Keratinocyte (primary cell): ENCODE results near the gene SLIT3. TPM values are rescaled to one million over a fixed set of nuclear protein-coding genes. Genes with fewer than 3 reads are reported as not detected.

Experiments
- DNase-seq: peaks from one replicate; pipeline ENCODE4 v3.0.0-alpha.2; 2011; ENCODE audit warnings: low read depth, missing footprints, low spot score
- FAIRE-seq: peaks from 2 replicates; lab custom pipeline; 2011; peaks lifted over from hg19 to GRCh38; lab: Jason Lieb, UNC
- H2AFZ ChIP-seq: 2 replicates; pipeline ENCODE4 v1.6.0; 2012; ENCODE audit warnings: low read length, control low read depth, inconsistent platforms; ENCODE audit not compliant: control insufficient read depth
- H3K27ac ChIP-seq: 2 replicates; pipeline ENCODE4 v1.5.1; 2011; ENCODE audit warnings: low read length; ENCODE audit not compliant: control insufficient read depth, insufficient read depth
- H3K27me3 ChIP-seq: 3 replicates; pipeline ENCODE4 v1.6.0; 2011; ENCODE audit warnings: low read length; ENCODE audit not compliant: control insufficient read depth, insufficient read depth; ENCODE audit errors: extremely low read depth
- H3K36me3 ChIP-seq, 2 experiments: 2 replicates in 1 of 2; 3 replicates in 1 of 2; pipeline ENCODE4 v1.5.1; 2011; ENCODE audit warnings: low read length in 2 of 2, mild to moderate bottlenecking in 1 of 2; ENCODE audit not compliant: control insufficient read depth in 2 of 2, insufficient read depth in 2 of 2; ENCODE audit errors: extremely low read depth in 1 of 2
- H3K4me1 ChIP-seq: 3 replicates; pipeline ENCODE4 v1.5.1; 2011; ENCODE audit warnings: low read length; ENCODE audit not compliant: control insufficient read depth, insufficient read depth; ENCODE audit errors: extremely low read depth
- H3K4me2 ChIP-seq: 3 replicates; pipeline ENCODE4 v1.6.0; 2011; ENCODE audit warnings: low read depth, low read length; ENCODE audit not compliant: control insufficient read depth, insufficient read depth; ENCODE audit errors: extremely low read depth
- H3K4me3 ChIP-seq, 3 experiments: fragments of 200-600 bp in 1 of 3; sonication (generic) in 1 of 3; 2 replicates in 2 of 3; 3 replicates in 1 of 3; pipeline ENCODE4 v1.5.1; 2011 to 2016; ENCODE audit warnings: low read length in 3 of 3, mild to moderate bottlenecking in 3 of 3, control low read depth in 2 of 3, inconsistent platforms in 1 of 3, low read depth in 1 of 3, mixed read lengths in 1 of 3, mixed run types in 1 of 3, moderate library complexity in 1 of 3; ENCODE audit not compliant: control insufficient read depth in 2 of 3, insufficient read depth in 2 of 3; ENCODE audit errors: extremely low read depth in 1 of 3
- H3K79me2 ChIP-seq: 2 replicates; pipeline ENCODE4 v1.6.0; 2012; ENCODE audit warnings: low read length; ENCODE audit not compliant: control insufficient read depth, insufficient read depth
- H3K9ac ChIP-seq: 3 replicates; pipeline ENCODE4 v1.6.0; 2011; ENCODE audit warnings: low read length; ENCODE audit not compliant: control insufficient read depth, insufficient read depth; ENCODE audit errors: extremely low read depth
- H3K9me1 ChIP-seq: 3 replicates; pipeline ENCODE4 v1.6.0; 2011; ENCODE audit warnings: low read length; ENCODE audit not compliant: control insufficient read depth, insufficient read depth; ENCODE audit errors: extremely low read depth
- H3K9me3 ChIP-seq: 2 replicates; pipeline ENCODE4 v1.5.1; 2012; ENCODE audit warnings: low read depth, low read length; ENCODE audit not compliant: control insufficient read depth
- H4K20me1 ChIP-seq: 3 replicates; pipeline ENCODE4 v1.6.0; 2011; ENCODE audit warnings: low read length; ENCODE audit not compliant: control insufficient read depth, insufficient read depth; ENCODE audit errors: extremely low read depth
- CTCF ChIP-seq, 3 experiments: IDR thresholded peaks in 1 of 3; conservative IDR thresholded peaks in 1 of 3; optimal IDR thresholded peaks in 1 of 3; 2 replicates in 2 of 3; 3 replicates in 1 of 3; pipeline versions ENCODE3 to v1.5.1; 2011; ENCODE audit warnings: low read length in 3 of 3, mild to moderate bottlenecking in 3 of 3, moderate library complexity in 2 of 3, control low read depth in 1 of 3, inconsistent platforms in 1 of 3; ENCODE audit not compliant: insufficient read depth in 2 of 3; ENCODE audit errors: extremely low read depth in 1 of 3
- EZH2 ChIP-seq: IDR thresholded peaks from one replicate; pipeline ENCODE4 v1.6.1; 2012; ENCODE audit warnings: inconsistent platforms, mild to moderate bottlenecking, low read length, moderate library complexity
- dilution Hi-C: fragments of 300-500 bp; cut with MboI; formaldehyde crosslinking; loops from one replicate; pipeline ENCODE4 v1.7.0; 2020; ENCODE audit warnings: low sequenced_read_pairs; ENCODE audit not compliant: extremely low pct_ligation_motif_present
- polyA plus RNA-seq, 5 experiments: library from polyadenylated mRNA; depleted of rRNA in 3 of 5; stranded (reverse) in 3 of 5; stranded (forward) in 1 of 5; unstranded in 1 of 5; fragments of >200 nt; gene quantifications; 1 replicate in 1 of 5; 2 replicates in 3 of 5; 3 replicates in 1 of 5; pipeline versions ENCODE4 v1.2.1 to v1.2.3, GENCODE V29; 2011 to 2012; ENCODE audit warnings: missing spikeins in 2 of 5, low read depth in 1 of 5, low replicate concordance in 1 of 5

Gene SLIT3
- polyA plus RNA-seq, 1 donor (not counting 4 experiments of a cell fraction or from before 2014, with no cell fraction given) = 2.4 TPM

- Histone ChIP-seq H3K9me3 (no peaks in the 10 kb centered on the region), H3K4me3 (no peak overlapping the region), H3K4me1 (no peaks in the 10 kb centered on the region), H3K9me1 (no peaks in the 10 kb centered on the region), H3K27ac (no peak overlapping the region), H3K9ac (no peak overlapping the region), H3K27me3 (no peaks in the 10 kb centered on the region), H3K79me2 (no peaks in the 10 kb centered on the region), H3K36me3 (no peaks in the 10 kb centered on the region), H2AFZ (no peak overlapping the region), H4K20me1 (no peaks in the 10 kb centered on the region), H3K4me2 (no peak overlapping the region)
- no peak for DNase-seq
- FAIRE-seq = no peak
- TF ChIP-seq EZH2 (no peak), CTCF (optimal IDR thresholded peaks at IDR 0.05 in 1 of 3, IDR thresholded peaks at IDR 0.05 in 1 of 3, conservative IDR thresholded peaks at IDR 0.05 in 1 of 3; ENCODE audit: extremely low read depth in 1 of 3, insufficient read depth in 2 of 3, low read length in 3 of 3) (no peak)
- dilution Hi-C loops = no loop called here
Measured at GRCh38 chr5:168931638-168932345, 369.1 kb downstream of the SLIT3 start.

- Histone ChIP-seq H3K36me3 (no peaks in the 10 kb centered on the region), H3K27ac (no peak overlapping the region), H3K9ac (no peak overlapping the region), H4K20me1 (no peaks in the 10 kb centered on the region), H3K79me2 (no peaks in the 10 kb centered on the region), H3K4me2 (no peak overlapping the region), H3K9me3 (no peaks in the 10 kb centered on the region), H3K27me3 (no peaks in the 10 kb centered on the region), H3K4me1 (no peaks in the 10 kb centered on the region), H2AFZ (no peak overlapping the region), H3K9me1 (no peaks in the 10 kb centered on the region), H3K4me3 (no peak overlapping the region)
- dilution Hi-C loops = no loop called here
- TF ChIP-seq EZH2 (no peak), CTCF (optimal IDR thresholded peaks at IDR 0.05 in 1 of 3, IDR thresholded peaks at IDR 0.05 in 1 of 3, conservative IDR thresholded peaks at IDR 0.05 in 1 of 3; ENCODE audit: extremely low read depth in 1 of 3, insufficient read depth in 2 of 3, low read length in 3 of 3) (no peak)
- DNase-seq (no peak), FAIRE-seq (no peak)
Measured at GRCh38 chr5:168929656-168930055, 371.3 kb downstream of the SLIT3 start.
